PC-3 (cell line): ENCODE results near the gene AP4B1. TPM values are rescaled to one million over a fixed set of nuclear protein-coding genes. Genes with fewer than 3 reads are reported as not detected.

Experiments
- ATAC-seq: fragments of 200-7000 bp; cut with Tn5 transposase; 2 replicates; pipeline ENCODE4 v1.9.1; 2020; ENCODE audit warnings: mild to moderate bottlenecking, moderate library complexity
- BruUV-seq: library from RNA; stranded (reverse); fragments of 400-500 nt; replicated peaks from 2 replicates; lab custom pipeline; 2021; lab: Mats Ljungman, UMichigan
- CTCF ChIA-PET: fragments of 300-600 bp; sonication (Branson Sonifier 250); formaldehyde crosslinking; loops from one replicate; lab custom pipeline; 2022; ENCODE audit warnings: antibody characterized with exemption; lab: Charles Lee
- POLR2A ChIA-PET: fragments of 300-600 bp; sonication (Branson Sonifier 250); formaldehyde crosslinking; loops from one replicate; lab custom pipeline; 2022; ENCODE audit warnings: antibody characterized with exemption; ENCODE audit not compliant: unreplicated experiment; lab: Charles Lee
- DNase-seq: peaks from one replicate; pipeline ENCODE4 v3.0.0-alpha.2; 2015
- H2AFZ ChIP-seq: fragments of 300-600 bp; sonication (generic); 2 replicates; pipeline ENCODE4 v1.6.0; 2016; ENCODE audit warnings: antibody characterized with exemption, low read length
- H3F3A ChIP-seq: fragments of 300-600 bp; sonication (generic); one replicate; pipeline ENCODE4 v1.6.0; 2017; ENCODE audit warnings: antibody characterized with exemption, low read length, control low read depth, mild to moderate bottlenecking; ENCODE audit not compliant: unreplicated experiment
- H3K27ac ChIP-seq: fragments of 300-600 bp; sonication (generic); 2 replicates; pipeline ENCODE4 v1.5.1; 2016; ENCODE audit warnings: mild to moderate bottlenecking, low read length
- H3K27me3 ChIP-seq: fragments of 300-600 bp; sonication (generic); 2 replicates; pipeline ENCODE4 v1.6.1; 2016; ENCODE audit warnings: low read length, mixed read lengths
- H3K36me3 ChIP-seq: fragments of 300-600 bp; sonication (generic); 2 replicates; pipeline ENCODE4 v1.6.1; 2016; ENCODE audit warnings: low read depth, mixed run types, low read length, mixed read lengths
- H3K4me1 ChIP-seq: fragments of 300-600 bp; sonication (generic); 2 replicates; pipeline ENCODE4 v1.5.1; 2016; ENCODE audit warnings: low read length; ENCODE audit not compliant: insufficient read depth
- H3K4me2 ChIP-seq: fragments of 300-600 bp; sonication (generic); 2 replicates; pipeline ENCODE4 v1.6.0; 2016; ENCODE audit warnings: low read length
- H3K4me3 ChIP-seq: fragments of 300-600 bp; sonication (generic); 2 replicates; pipeline ENCODE4 v1.5.1; 2016; ENCODE audit warnings: mild to moderate bottlenecking, low read length, mixed read lengths
- H3K79me2 ChIP-seq: fragments of 300-600 bp; sonication (generic); 2 replicates; pipeline ENCODE4 v1.6.1; 2017; ENCODE audit warnings: low read length, mixed read lengths
- H3K9ac ChIP-seq: fragments of 300-600 bp; sonication (generic); 2 replicates; pipeline ENCODE4 v1.6.0; 2016; ENCODE audit warnings: mild to moderate bottlenecking, low read length
- H3K9me2 ChIP-seq: fragments of 300-600 bp; sonication (generic); replicated peaks from 2 replicates; pipeline ENCODE4 v1.6.1; 2016; ENCODE audit warnings: mixed run types, low read length, mixed read lengths
- H3K9me3 ChIP-seq: fragments of 300-600 bp; sonication (generic); 2 replicates; pipeline ENCODE4 v1.6.1; 2016; ENCODE audit warnings: low read length, mixed read lengths
- H4K20me1 ChIP-seq: fragments of 300-600 bp; sonication (generic); 2 replicates; pipeline ENCODE4 v1.6.1; 2016; ENCODE audit warnings: low read length, mixed read lengths
- CTCF ChIP-seq: fragments of 300-600 bp; sonication (generic); conservative IDR thresholded peaks from 2 replicates; pipeline ENCODE4 v1.5.1; 2017; ENCODE audit warnings: antibody characterized with exemption, low read depth, mild to moderate bottlenecking, low read length
- EZH2 ChIP-seq: fragments of 300-600 bp; sonication (generic); IDR thresholded peaks from one replicate; pipeline ENCODE4 v1.6.1; 2017; ENCODE audit warnings: antibody characterized with exemption, mild to moderate bottlenecking, low read length; ENCODE audit not compliant: unreplicated experiment
- EZH2phosphoT487 ChIP-seq: fragments of 300-600 bp; sonication (generic); IDR thresholded peaks from 2 replicates; pipeline ENCODE4 v1.6.1; 2018; ENCODE audit warnings: mild to moderate bottlenecking, antibody characterized with exemption, low read length, borderline replicate concordance
- intact Hi-C: fragments of 100-400 bp; cut with micrococcal nuclease; formaldehyde crosslinking; loops from 2 replicates; pipeline ENCODE4 v1.9.0; 2023
- total RNA-seq: library from RNA; depleted of rRNA; stranded (reverse); fragments of >200 nt; gene quantifications from 2 replicates; pipeline ENCODE4 v1.2.3, GENCODE V29; 2014

Gene AP4B1
- total RNA-seq, 1 experiment from 2014 or later, result 15.5 TPM

- no TSS peak for BruUV-seq
- H3K27ac ChIP-seq, result peak overlapping the region; percentile 18
- no peaks in the 10 kb centered on the region for H4K20me1 ChIP-seq
- no peaks in the 10 kb centered on the region for H3K36me3 ChIP-seq
- no peaks in the 10 kb centered on the region for H3K9me2 ChIP-seq
- H3F3A ChIP-seq, result no peaks in the 10 kb centered on the region
- no peak overlapping the region for H2AFZ ChIP-seq
- peak overlapping the region; percentile 0; the same call in 1 of the 2 replicates for H3K4me2 ChIP-seq
- intact Hi-C loops, result no loop called here
- H3K4me3 ChIP-seq, result no peak overlapping the region
- ChIA-PET CTCF (no interaction called here), POLR2A (interaction anchor here (0.5 kb wide), 1 partner anchor 23 kb away, joined by 3 read pairs; no protein-coding TSS in a partner anchor)
- TF ChIP-seq EZH2 (no peak), CTCF (no peak), EZH2phosphoT487 (no peak)
- no peaks in the 10 kb centered on the region for H3K9me3 ChIP-seq
- peaks cover 20% of the 10 kb centered on the region for H3K4me1 ChIP-seq
- DNase-seq (peak; percentile 68), ATAC-seq (peak; percentile 77)
- H3K9ac ChIP-seq, result no peak overlapping the region
- H3K27me3 ChIP-seq, result no peaks in the 10 kb centered on the region
- H3K79me2 ChIP-seq, result no peaks in the 10 kb centered on the region
These were observed 36.1 kb downstream of the AP4B1 start for GRCh38 chr1:113868387-113869083.

- Histone ChIP-seq H3K79me2 (no peaks in the 10 kb centered on the region), H3K4me3 (no peak overlapping the region), H3K4me1 (peaks cover 13% of the 10 kb centered on the region), H3K27me3 (no peaks in the 10 kb centered on the region), H3K27ac (no peak overlapping the region), H3K9me2 (no peaks in the 10 kb centered on the region), H4K20me1 (no peaks in the 10 kb centered on the region), H3K9ac (no peak overlapping the region), H2AFZ (no peak overlapping the region), H3K4me2 (no peak overlapping the region), H3K36me3 (no peaks in the 10 kb centered on the region), H3F3A (no peaks in the 10 kb centered on the region), H3K9me3 (no peaks in the 10 kb centered on the region)
- POLR2A ChIA-PET, result no interaction called here
- CTCF ChIA-PET, result no interaction called here
- ATAC-seq, result no peak
- intact Hi-C loops, result no loop called here
- no TSS peak for BruUV-seq
- TF ChIP-seq CTCF, result no peak
- no peak for TF ChIP-seq EZH2phosphoT487
- no peak for TF ChIP-seq EZH2
- DNase-seq, result no peak
These were observed 43.0 kb downstream of the AP4B1 start for GRCh38 chr1:113861641-113862040.

DNA sequence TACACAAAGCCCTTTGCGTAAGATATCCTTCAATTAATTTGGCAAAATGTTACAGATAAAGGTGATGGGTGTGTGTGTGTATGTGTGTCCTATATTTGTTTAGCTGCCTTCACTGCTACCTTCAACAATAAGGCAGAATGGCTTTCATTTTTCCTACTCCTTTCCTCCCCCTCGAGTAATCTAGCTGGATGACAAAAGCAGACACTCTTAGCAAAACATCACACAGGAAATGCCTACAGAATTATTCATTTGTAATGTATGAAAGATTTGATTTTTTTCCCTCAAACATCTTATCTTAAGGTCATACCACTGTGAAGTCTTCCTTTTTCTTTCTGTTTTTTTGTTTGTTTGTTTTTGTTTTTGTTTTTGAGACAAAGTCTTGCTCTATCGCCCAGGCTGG lies 43.7 kb downstream of the AP4B1 start:
- peak; percentile 69 for ATAC-seq
- H3F3A ChIP-seq, result no peaks in the 10 kb centered on the region
- no peaks in the 10 kb centered on the region for H4K20me1 ChIP-seq
- no peaks in the 10 kb centered on the region for H3K9me2 ChIP-seq
- peak; percentile 44 for DNase-seq
- H3K79me2 ChIP-seq, result no peaks in the 10 kb centered on the region
- BruUV-seq, result no TSS peak
- POLR2A ChIA-PET, result no interaction called here
- no peak for TF ChIP-seq EZH2phosphoT487
- TF ChIP-seq EZH2, result no peak
- TF ChIP-seq CTCF, result no peak
- H3K27ac ChIP-seq, result no peak overlapping the region
- H3K27me3 ChIP-seq, result no peaks in the 10 kb centered on the region
- H3K4me1 ChIP-seq, result peaks cover 13% of the 10 kb centered on the region
- CTCF ChIA-PET, result no interaction called here
- intact Hi-C loops, result no loop called here
- H3K4me3 ChIP-seq, result no peak overlapping the region
- H3K4me2 ChIP-seq, result peak overlapping the region; percentile 61
- H3K9me3 ChIP-seq, result no peaks in the 10 kb centered on the region
- no peaks in the 10 kb centered on the region for H3K36me3 ChIP-seq
- H3K9ac ChIP-seq, result no peak overlapping the region
- H2AFZ ChIP-seq, result peak overlapping the region; percentile 72
